HUDEP-2 (cell line): ENCODE data around the gene RNASE12.
A peak's percentile ranks its signal among the peaks of the same experiment; 100 is the strongest.
"Not testable (repeated sequence)": the region's sequence is repeated elsewhere in the genome, so short reads cannot be mapped to it uniquely, and the experiment has no call there.

Source experiments
- DNase-seq, 76 experiments: peaks; one replicate each; lab custom pipeline; 2025; ENCODE audit not compliant: unreplicated experiment in 76 of 76; lab: John Stamatoyannopoulos, UW

RNASE12 gene

GRCh38 chr14:20591235-20591634, at the start of gene RNASE12:
RNASE12 (minus strand) TSS chr14:20591376; CDS start chr14:20590723, 653 bp downstream.
- no peak for DNase-seq

GRCh38 chr14:20632831-20633691, 41.9 kb upstream of the RNASE12 start:
- DNase-seq: peak in 71 of 76 experiments; percentile 30 to 91 (median 69)

GRCh38 chr14:20632448-20632830, 41.3 kb upstream of the RNASE12 start:
- peak in 4 of 76 experiments; percentile 37 to 77 (median 56) for DNase-seq

- DNase-seq: peak in 70 of 76 experiments; percentile 7 to 76 (median 45)
Measured at GRCh38 chr14:20631880-20632389, 40.8 kb upstream of the RNASE12 start.

DNA sequence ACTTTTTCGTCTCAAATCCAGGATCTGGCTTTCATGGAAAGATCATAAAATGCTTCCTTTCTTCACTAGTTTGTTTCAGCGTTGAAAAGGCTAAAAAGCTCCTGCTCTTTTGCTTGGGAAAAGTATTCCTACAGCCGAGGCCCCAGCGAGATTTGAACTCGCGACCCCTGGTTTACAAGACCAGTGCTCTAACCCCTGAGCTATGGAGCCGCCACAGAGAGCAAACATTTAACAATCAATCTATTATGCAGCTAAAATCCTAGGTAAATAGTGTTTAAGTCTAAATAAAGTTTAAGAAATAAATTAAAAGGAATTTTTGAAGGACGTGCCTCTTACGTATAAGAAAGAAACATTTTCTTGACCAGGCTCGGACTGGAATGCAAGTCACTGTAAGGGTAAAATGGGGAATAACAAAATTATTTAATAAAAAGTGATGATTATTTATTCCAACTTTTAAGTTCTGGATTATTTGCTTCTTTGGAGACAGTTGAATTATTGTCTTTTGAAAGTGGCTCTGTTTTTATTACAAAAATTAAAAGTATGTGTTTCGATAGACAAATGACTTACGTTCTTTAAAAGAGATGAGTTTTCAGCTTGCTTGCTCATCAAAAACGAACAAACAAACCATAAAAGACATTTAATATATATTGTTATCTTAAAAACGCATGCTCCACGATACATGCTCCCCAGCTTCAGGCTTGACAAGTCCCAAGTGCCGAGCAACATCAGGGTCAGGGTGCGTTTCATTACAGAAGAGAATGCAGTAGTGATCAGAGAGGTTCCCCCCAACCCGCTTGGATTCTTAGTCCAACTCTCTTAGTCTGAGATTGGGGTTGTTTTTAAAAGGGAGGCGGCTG, 40.1 kb upstream of the RNASE12 start:
- peak in 61 of 76 experiments; percentile 10 to 77 (median 45) for DNase-seq

- peak in 49 of 76 experiments; percentile 12 to 76 (median 35) for DNase-seq
Measured at GRCh38 chr14:20630340-20631022, 39.3 kb upstream of the RNASE12 start.

DNA sequence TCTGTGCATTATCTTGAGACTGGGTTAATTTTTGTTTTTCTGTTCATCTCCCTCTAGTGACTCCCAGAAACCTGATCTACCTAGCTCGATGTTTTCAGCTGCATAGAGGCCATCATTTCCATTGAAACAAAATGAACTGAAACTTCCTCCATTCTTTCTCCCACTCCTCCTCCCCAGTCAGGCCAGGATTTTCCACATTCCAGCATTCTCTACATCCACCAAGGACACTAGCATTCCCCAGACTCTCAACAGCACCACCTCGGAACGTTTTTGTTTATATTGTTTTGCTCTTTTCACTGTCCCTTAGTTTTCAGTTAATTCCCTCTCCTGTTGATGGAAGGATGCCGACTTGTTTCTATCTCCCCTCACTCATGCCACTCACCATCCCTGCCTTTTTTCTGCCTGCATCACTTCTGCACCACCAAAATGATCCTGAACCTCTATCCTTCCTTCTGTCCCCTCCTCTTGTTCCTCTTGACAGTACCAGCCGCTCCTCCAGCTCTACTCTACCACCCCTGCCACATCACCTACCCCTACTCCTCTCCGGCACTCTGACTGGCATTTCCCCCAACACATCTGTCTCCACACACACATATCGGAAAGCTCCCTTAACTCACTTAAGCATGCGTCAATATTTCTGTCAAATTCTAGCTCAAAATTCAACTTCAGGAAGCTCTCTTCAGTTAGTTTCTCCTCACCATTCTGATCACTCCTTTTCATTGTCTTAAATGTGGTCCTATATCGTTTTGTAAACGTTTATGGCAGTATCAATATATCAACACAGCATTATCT, 37.1 kb upstream of the RNASE12 start:
- no peak for DNase-seq

GRCh38 chr14:20627346-20628027, 36.3 kb upstream of the RNASE12 start:
- DNase-seq: no peak

DNA sequence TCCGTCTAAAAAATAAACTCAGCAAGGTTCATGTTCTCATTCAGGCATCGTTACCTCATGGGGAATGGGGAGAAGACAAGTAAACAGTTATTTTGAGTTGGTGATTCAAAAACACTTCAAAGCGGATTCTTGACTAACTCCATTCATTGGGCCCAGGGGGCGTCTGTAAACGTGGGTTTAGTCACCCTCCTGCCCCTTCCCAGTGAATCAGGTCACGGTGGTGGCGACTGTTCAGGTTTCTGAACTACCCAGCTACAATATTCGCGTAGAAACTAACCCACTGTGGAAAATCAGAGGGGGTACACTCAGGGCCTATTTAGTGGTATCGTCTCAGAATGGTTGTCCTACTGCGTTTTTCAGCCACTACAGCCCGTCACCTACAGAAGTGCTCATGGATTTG, 35.1 kb upstream of the RNASE12 start:
- no peak for DNase-seq

DNA sequence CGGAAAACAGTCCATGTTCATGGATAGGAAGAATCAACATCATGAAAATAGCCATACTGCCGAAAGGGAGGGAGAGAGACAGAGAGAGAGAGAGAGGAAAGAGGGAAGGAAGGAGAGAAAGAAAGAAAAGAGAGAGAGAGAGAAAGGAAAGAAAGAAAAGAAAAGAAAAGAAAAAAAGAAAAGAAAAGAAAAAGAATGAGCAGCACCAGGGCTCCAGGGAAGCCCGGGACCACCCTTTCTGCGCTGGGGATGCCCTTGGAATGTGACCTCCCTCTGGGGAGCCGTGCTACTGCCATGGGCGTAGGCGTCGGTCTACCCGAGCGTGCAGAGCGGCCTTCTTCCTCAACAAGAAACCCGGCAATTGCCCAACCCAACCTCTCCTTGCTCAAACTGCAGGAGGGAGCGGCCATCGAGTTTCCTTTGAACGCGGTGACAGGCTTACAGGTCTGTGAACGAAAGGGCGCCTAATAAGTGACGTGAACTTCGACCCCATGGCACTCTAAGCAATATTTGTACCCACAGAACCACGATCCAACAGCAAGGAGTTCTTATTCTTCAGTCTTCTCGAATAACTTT, 33.4 kb upstream of the RNASE12 start:
- peak in 72 of 76 experiments; percentile 11 to 81 (median 65) for DNase-seq

- peak in 3 of 76 experiments; percentile 6 to 12 (median 12) for DNase-seq
Measured at GRCh38 chr14:20623798-20624197, 32.6 kb upstream of the RNASE12 start.

DNA sequence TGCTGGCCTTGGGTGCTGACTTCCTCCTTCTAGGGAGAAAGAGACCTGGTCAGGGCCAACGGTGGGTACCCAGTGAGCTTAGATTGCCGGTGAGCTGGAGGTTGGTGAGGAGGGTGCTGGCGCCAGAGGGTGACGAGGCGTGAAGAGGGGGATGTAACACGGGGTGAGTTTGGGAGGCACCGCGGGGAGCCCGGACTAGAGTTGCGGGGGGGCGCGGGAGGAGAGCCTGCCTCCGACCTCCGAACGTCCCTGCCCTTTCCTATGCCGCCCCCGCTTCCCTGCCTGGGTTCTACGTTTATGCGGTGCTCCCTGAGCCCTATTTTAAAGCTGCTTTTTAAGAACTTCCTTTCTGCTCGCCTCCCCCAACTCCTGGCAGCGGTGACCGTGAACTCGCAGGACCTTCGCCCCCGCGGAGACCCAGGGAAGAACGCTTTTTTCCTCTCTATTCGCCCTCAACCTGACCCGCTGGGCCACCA, 31.7 kb upstream of the RNASE12 start:
- no peak for DNase-seq

- no peak for DNase-seq
Measured at GRCh38 chr14:20620798-20621478, 29.8 kb upstream of the RNASE12 start.

DNA sequence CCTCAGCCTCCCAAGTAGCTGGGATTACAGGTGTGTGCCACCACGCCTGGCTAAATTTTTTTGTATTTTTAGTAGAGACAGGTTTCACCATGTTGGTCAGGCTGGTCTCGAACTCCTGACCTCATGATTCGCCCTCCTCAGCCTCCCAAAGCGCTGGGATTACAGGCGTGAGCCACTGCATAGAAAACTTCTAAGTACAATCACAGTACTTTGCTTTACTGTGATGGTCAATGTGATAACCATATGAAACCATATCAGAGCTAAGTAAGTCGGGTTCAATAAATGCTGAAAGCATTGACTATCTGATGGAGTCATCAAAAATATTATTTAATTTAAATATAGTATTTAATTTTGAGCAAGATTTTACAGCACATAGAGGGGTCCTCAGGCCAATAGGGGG, 28.5 kb upstream of the RNASE12 start:
- not testable (repeated sequence) for DNase-seq

DNA sequence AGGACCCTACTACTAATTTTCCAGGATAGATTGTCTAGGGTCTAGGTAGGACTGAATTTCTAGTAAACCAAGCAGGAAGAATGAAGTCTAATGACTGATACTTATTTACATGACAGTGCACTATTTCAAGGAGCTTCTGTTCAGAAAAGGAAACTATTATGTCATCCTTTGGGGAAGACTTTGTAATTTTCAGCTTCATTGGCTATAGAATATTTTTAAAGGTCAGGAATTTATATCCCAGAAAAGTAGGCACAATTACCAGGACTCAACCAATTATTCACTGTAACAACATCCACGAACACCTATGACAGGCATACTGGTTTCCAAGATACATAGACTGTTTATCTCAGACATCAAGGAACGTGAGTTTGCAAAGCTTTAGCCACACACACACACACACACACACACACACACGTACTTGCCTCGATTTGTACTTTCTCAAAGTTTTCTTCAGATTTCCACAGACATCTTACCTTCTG, 27.1 kb upstream of the RNASE12 start:
- no peak for DNase-seq

- no peak for DNase-seq
Measured at GRCh38 chr14:20617138-20618003, 26.2 kb upstream of the RNASE12 start.

DNA sequence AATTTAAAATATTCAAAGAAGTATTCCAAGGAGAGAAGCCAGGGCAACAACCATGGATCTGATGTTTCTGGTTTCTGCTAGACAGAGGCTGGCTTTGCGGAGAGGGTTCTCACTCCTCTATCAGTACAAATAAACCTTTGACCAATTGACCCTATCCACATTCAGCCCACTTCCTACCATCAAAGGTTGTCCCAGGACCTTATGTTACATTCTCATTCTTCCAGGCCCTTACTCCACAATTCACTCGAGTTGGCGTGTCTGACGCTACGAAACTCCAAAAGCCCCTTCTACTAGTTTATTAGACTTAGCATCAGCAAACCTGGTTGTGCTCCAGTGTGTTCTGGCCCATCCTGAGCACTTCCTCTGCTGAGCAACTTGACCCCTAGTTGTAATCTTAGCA, 24.8 kb upstream of the RNASE12 start:
- no peak for DNase-seq
